CD4-positive, alpha-beta T cell treated with Interleukin-12 subunit alpha and Interleukin-12 subunit beta, for 1 hour (primary cell): ENCODE data around the gene PTPRE.

Experiments
- DNase-seq: peaks from one replicate; pipeline ENCODE4 v3.0.0-alpha.2; 2020

PTPRE gene

GRCh38 chr10:128007056-128007455 lies 100.2 kb downstream of the PTPRE start:
- no peak for DNase-seq

- DNase-seq: no peak
These were observed 101.1 kb downstream of the PTPRE start for GRCh38 chr10:128007971-128008370.

GRCh38 chr10:128008521-128009250 lies 101.8 kb downstream of the PTPRE start:
- no peak for DNase-seq

- no peak for DNase-seq
These were observed 102.6 kb downstream of the PTPRE start for GRCh38 chr10:128009372-128010126.

- DNase-seq: peak; percentile 87
These were observed 104.4 kb downstream of the PTPRE start for GRCh38 chr10:128011059-128011979.

GRCh38 chr10:128013626-128014025 lies 106.7 kb downstream of the PTPRE start:
- no peak for DNase-seq

- DNase-seq: no peak
These were observed 107.3 kb downstream of the PTPRE start for GRCh38 chr10:128014236-128014635.

GRCh38 chr10:128016423-128017060 lies 109.6 kb downstream of the PTPRE start:
- no peak for DNase-seq

- no peak for DNase-seq
These were observed 110.9 kb downstream of the PTPRE start for GRCh38 chr10:128017822-128018221.

GRCh38 chr10:128018236-128018635 lies 111.3 kb downstream of the PTPRE start:
- no peak for DNase-seq

GRCh38 chr10:128018691-128019090 lies 111.8 kb downstream of the PTPRE start:
- no peak for DNase-seq

GRCh38 chr10:128022261-128023196 lies 115.6 kb downstream of the PTPRE start:
- DNase-seq: no peak

GRCh38 chr10:128024426-128024825 lies 117.5 kb downstream of the PTPRE start:
- DNase-seq: no peak

- DNase-seq: no peak
These were observed 118.5 kb downstream of the PTPRE start for GRCh38 chr10:128025437-128025836.

- no peak for DNase-seq
These were observed 119.0 kb downstream of the PTPRE start for GRCh38 chr10:128025951-128026350.

GRCh38 chr10:128026615-128027300 lies 119.9 kb downstream of the PTPRE start:
- DNase-seq: no peak

GRCh38 chr10:128027306-128027705 lies 120.4 kb downstream of the PTPRE start:
- no peak for DNase-seq

- DNase-seq: no peak
These were observed 121.1 kb downstream of the PTPRE start for GRCh38 chr10:128027822-128028507.

GRCh38 chr10:128028508-128029289 lies 121.8 kb downstream of the PTPRE start:
- DNase-seq: no peak

GRCh38 chr10:128029290-128029651 lies 122.4 kb downstream of the PTPRE start:
- DNase-seq: no peak
